Mucosa of stomach (tissue), 1 donor: ENCODE measurements around the gene CHST12.

Experiments
- H3K27me3 ChIP-seq: one replicate; pipeline ENCODE4 v1.7.0; 2013; ENCODE audit warnings: mild to moderate bottlenecking, low read length; ENCODE audit not compliant: control insufficient read depth, insufficient read depth
- H3K36me3 ChIP-seq: one replicate; pipeline ENCODE4 v1.7.0; 2013; ENCODE audit warnings: low read length; ENCODE audit not compliant: control insufficient read depth, insufficient read depth
- H3K4me1 ChIP-seq: one replicate; pipeline ENCODE4 v1.7.0; 2013; ENCODE audit warnings: mild to moderate bottlenecking, low read length; ENCODE audit not compliant: control insufficient read depth, insufficient read depth
- H3K4me3 ChIP-seq: one replicate; pipeline ENCODE4 v1.7.0; 2013; ENCODE audit warnings: low read length
- H3K9ac ChIP-seq: one replicate; pipeline ENCODE4 v1.7.0; 2013; ENCODE audit warnings: mild to moderate bottlenecking, low read length, moderate library complexity
- H3K9me3 ChIP-seq: one replicate; pipeline ENCODE4 v1.7.0; 2013; ENCODE audit warnings: mild to moderate bottlenecking, low read length, moderate library complexity; ENCODE audit not compliant: control insufficient read depth
- donor health status: Pancreatic carcinoma.

Gene CHST12

GRCh38 chr7:2435146-2435545 is 31.7 kb downstream of the CHST12 start:
- Histone ChIP-seq H3K27me3 (no peaks in the 10 kb centered on the region), H3K36me3 (no peaks in the 10 kb centered on the region), H3K9me3 (no peaks in the 10 kb centered on the region), H3K4me1 (peaks cover 20% of the 10 kb centered on the region), H3K4me3 (no peak overlapping the region), H3K9ac (no peak overlapping the region)

- Histone ChIP-seq H3K4me3 (no peak overlapping the region), H3K4me1 (peaks cover 25% of the 10 kb centered on the region), H3K27me3 (no peaks in the 10 kb centered on the region), H3K9ac (no peak overlapping the region), H3K36me3 (no peaks in the 10 kb centered on the region), H3K9me3 (no peaks in the 10 kb centered on the region)
These were observed 33.1 kb downstream of the CHST12 start for GRCh38 chr7:2436341-2437104.

- H3K27me3 ChIP-seq: no peaks in the 10 kb centered on the region
- no peaks in the 10 kb centered on the region for H3K9me3 ChIP-seq
- H3K4me3 ChIP-seq: no peak overlapping the region
- H3K4me1 ChIP-seq: peaks cover 25% of the 10 kb centered on the region
- no peaks in the 10 kb centered on the region for H3K36me3 ChIP-seq
- no peak overlapping the region for H3K9ac ChIP-seq
These were observed 33.7 kb downstream of the CHST12 start for GRCh38 chr7:2437136-2437535.

DNA sequence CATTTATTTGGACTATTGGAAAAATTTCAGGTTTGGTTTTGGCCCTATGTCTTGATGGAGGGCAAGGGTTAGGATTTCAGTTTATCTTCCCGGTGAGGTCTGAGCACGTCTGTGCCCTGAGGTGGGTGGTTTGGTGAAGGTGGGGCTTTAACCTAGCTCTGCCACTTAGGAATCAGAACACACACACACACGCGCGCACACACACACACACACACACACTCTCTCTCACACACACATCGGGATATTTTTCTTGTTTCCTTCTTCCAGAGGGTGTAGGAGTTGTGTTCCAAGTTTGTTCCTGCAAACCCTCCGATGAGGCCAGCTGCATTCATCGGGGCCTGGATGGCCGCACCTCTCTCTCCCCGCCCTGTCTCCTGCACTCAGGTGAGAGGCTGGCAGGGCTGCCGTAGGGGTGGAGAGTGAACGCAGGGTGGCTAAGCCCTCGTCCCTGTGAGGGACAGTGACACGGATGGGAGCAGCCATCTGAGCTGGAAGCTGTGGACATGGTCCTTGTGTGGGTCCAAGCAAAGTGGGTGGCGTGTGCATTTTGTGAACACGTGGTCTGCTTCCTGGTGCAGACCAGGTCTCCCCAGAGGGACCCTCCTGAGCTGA is 34.2 kb downstream of the CHST12 start:
- Histone ChIP-seq H3K4me3 (no peak overlapping the region), H3K9me3 (no peaks in the 10 kb centered on the region), H3K4me1 (peaks cover 25% of the 10 kb centered on the region), H3K9ac (no peak overlapping the region), H3K36me3 (no peaks in the 10 kb centered on the region), H3K27me3 (no peaks in the 10 kb centered on the region)

DNA sequence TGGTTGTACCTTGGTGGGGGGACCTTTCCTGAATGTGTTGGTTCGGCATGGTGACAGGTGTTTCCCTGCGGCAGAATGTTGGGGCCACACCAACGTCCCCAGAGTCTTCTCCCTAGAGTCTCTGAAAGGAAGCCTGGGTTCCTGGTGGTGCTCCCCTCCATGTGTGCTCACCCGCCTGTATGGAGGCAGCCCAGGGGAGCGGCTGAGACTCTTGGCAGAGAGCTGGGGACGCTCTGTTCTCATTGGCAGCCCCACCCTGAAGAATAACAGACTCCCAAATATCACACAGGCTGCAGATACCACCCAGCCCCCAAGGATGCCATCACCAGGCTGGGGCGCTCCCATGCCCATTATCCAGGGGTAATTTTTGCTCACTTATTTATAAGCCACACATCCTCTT is 34.8 kb downstream of the CHST12 start:
- H3K27me3 ChIP-seq: no peaks in the 10 kb centered on the region
- no peak overlapping the region for H3K4me3 ChIP-seq
- H3K9ac ChIP-seq: no peak overlapping the region
- peaks cover 25% of the 10 kb centered on the region for H3K4me1 ChIP-seq
- H3K36me3 ChIP-seq: no peaks in the 10 kb centered on the region
- H3K9me3 ChIP-seq: no peaks in the 10 kb centered on the region

GRCh38 chr7:2438775-2439174 is 35.4 kb downstream of the CHST12 start:
- Histone ChIP-seq H3K4me1 (peaks cover 25% of the 10 kb centered on the region), H3K27me3 (no peaks in the 10 kb centered on the region), H3K9me3 (no peaks in the 10 kb centered on the region), H3K4me3 (no peak overlapping the region), H3K36me3 (no peaks in the 10 kb centered on the region), H3K9ac (no peak overlapping the region)

GRCh38 chr7:2440608-2441245 is 37.3 kb downstream of the CHST12 start:
- H3K27me3 ChIP-seq: no peaks in the 10 kb centered on the region
- H3K4me1 ChIP-seq: peaks cover 25% of the 10 kb centered on the region
- H3K4me3 ChIP-seq: no peak overlapping the region
- no peak overlapping the region for H3K9ac ChIP-seq
- no peaks in the 10 kb centered on the region for H3K9me3 ChIP-seq
- no peaks in the 10 kb centered on the region for H3K36me3 ChIP-seq

- Histone ChIP-seq H3K36me3 (no peaks in the 10 kb centered on the region), H3K4me1 (peaks cover 25% of the 10 kb centered on the region), H3K9ac (no peak overlapping the region), H3K4me3 (no peak overlapping the region), H3K9me3 (no peaks in the 10 kb centered on the region), H3K27me3 (no peaks in the 10 kb centered on the region)
These were observed 38.1 kb downstream of the CHST12 start for GRCh38 chr7:2441430-2442058.

GRCh38 chr7:2443491-2443890 is 40.1 kb downstream of the CHST12 start:
- no peaks in the 10 kb centered on the region for H3K36me3 ChIP-seq
- H3K4me3 ChIP-seq: no peak overlapping the region
- no peak overlapping the region for H3K9ac ChIP-seq

DNA sequence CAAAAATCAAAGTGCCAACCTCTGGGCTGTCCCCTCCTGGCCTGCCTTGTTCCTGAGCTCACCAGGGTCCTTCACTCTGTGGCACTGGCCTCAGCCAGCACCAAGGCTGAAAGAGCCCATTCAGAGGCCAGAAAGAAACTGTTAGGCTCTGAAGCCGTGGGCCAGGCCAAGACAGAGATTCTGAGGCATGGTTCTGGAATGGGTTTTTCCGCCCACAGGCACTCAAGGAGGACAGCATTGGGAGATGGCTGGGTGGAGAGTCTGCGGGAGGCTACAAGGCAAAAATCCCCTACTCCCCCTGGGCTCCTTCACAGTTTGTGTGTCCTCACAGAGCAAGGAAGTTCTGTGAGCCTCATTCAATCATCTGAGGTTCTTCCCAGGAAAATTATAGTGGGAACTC is 41.1 kb downstream of the CHST12 start:
- Histone ChIP-seq H3K36me3 (no peaks in the 10 kb centered on the region), H3K9me3 (no peaks in the 10 kb centered on the region), H3K9ac (no peak overlapping the region), H3K4me1 (peaks cover 7% of the 10 kb centered on the region), H3K4me3 (no peak overlapping the region), H3K27me3 (no peaks in the 10 kb centered on the region)

More at GRCh38 chr7:2443491-2443890, 40.1 kb downstream of the CHST12 start:
- H3K4me1 ChIP-seq: peaks cover 9% of the 10 kb centered on the region
- no peaks in the 10 kb centered on the region for H3K27me3 ChIP-seq
- no peaks in the 10 kb centered on the region for H3K9me3 ChIP-seq

DNA sequence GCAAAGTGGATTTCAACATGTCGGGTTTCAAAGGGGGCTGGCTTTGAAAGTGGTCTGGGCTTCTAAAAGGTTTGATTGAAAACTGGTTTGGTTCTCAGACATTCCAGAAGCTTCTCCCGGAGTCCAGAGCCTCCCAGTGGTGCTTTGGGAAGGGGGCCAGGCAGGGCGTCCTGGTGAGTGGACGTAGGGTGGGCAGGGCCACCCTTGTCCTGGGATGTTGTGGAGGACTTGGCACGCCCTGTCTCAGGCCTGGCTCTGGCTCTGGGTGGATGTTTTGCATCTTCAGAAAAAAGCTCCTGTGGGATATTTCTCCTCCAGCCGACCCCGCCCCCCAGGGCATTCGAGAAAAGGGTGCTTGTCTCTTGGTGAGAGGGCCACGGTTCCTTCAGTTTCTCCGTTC is 41.6 kb downstream of the CHST12 start:
- no peak overlapping the region for H3K4me3 ChIP-seq

More for the DNA sequence above, 41.6 kb downstream of the CHST12 start:
- H3K9me3 ChIP-seq: no peaks in the 10 kb centered on the region
- no peaks in the 10 kb centered on the region for H3K27me3 ChIP-seq
- H3K36me3 ChIP-seq: no peaks in the 10 kb centered on the region
- no peak overlapping the region for H3K9ac ChIP-seq
- H3K4me1 ChIP-seq: peaks cover 6% of the 10 kb centered on the region
